Choroid plexus epithelial cell (primary cell): Measurements from ENCODE around the gene PARD3.

Experiments
- DNase-seq: peaks from one replicate; pipeline ENCODE4 v3.0.0-alpha.2; 2010; ENCODE audit warnings: low read depth
- H3K4me3 ChIP-seq: 2 replicates; pipeline ENCODE4 v1.5.1; 2011; ENCODE audit warnings: low read depth, mild to moderate bottlenecking, control low read depth, low read length, moderate library complexity
- CTCF ChIP-seq: conservative IDR thresholded peaks from 2 replicates; pipeline ENCODE4 v1.5.1; 2011; ENCODE audit warnings: low read depth, mild to moderate bottlenecking, control low read depth, inconsistent platforms, low read length, moderate library complexity

PARD3 gene

GRCh38 chr10:34189830-34190229 lies 625.3 kb downstream of the PARD3 start:
- no peak for TF ChIP-seq CTCF
- DNase-seq = no peak
- no peak overlapping the region for H3K4me3 ChIP-seq

GRCh38 chr10:34188221-34188620 lies 626.9 kb downstream of the PARD3 start:
- TF ChIP-seq CTCF = no peak
- no peak overlapping the region for H3K4me3 ChIP-seq
- no peak for DNase-seq

GRCh38 chr10:34187201-34187600 lies 627.9 kb downstream of the PARD3 start:
- TF ChIP-seq CTCF = no peak
- no peak overlapping the region for H3K4me3 ChIP-seq
- DNase-seq = no peak

- no peak overlapping the region for H3K4me3 ChIP-seq
- DNase-seq = no peak
- TF ChIP-seq CTCF = no peak
Observed at GRCh38 chr10:34186745-34187144, 628.4 kb downstream of the PARD3 start.

- no peak for DNase-seq
- TF ChIP-seq CTCF = no peak
- H3K4me3 ChIP-seq = no peak overlapping the region
Observed at GRCh38 chr10:34185998-34186397, 629.1 kb downstream of the PARD3 start.

GRCh38 chr10:34184939-34185386 lies 630.1 kb downstream of the PARD3 start:
- H3K4me3 ChIP-seq = no peak overlapping the region
- DNase-seq = no peak
- no peak for TF ChIP-seq CTCF

- no peak overlapping the region for H3K4me3 ChIP-seq
- DNase-seq = no peak
- TF ChIP-seq CTCF = no peak
Observed at GRCh38 chr10:34184397-34184796, 630.7 kb downstream of the PARD3 start.
